Kidney capillary endothelial cell (primary cell): Measurements from ENCODE around the gene ITGA1.
"Not testable (repeated sequence)": the region's sequence is repeated elsewhere in the genome, so short reads cannot be mapped to it uniquely, and the experiment has no call there.

Experiments used
- DNase-seq: peaks from one replicate; pipeline ENCODE4 v3.0.0-alpha.2; 2018; ENCODE audit warnings: low spot score

The ITGA1 gene

GRCh38 chr5:52801329-52801728 is 13.6 kb downstream of the ITGA1 start:
- peak; percentile 39 for DNase-seq

- no peak for DNase-seq
These were observed 14.7 kb downstream of the ITGA1 start for GRCh38 chr5:52802272-52802973.

GRCh38 chr5:52802974-52803336 is 15.2 kb downstream of the ITGA1 start:
- DNase-seq = peak; percentile 35

GRCh38 chr5:52804387-52804791 is 16.7 kb downstream of the ITGA1 start:
- DNase-seq = no peak

- DNase-seq = no peak
These were observed 17.3 kb downstream of the ITGA1 start for GRCh38 chr5:52804981-52805380.

- no peak for DNase-seq
These were observed 17.9 kb downstream of the ITGA1 start for GRCh38 chr5:52805615-52806014.

GRCh38 chr5:52807037-52807436 is 19.3 kb downstream of the ITGA1 start:
- no peak for DNase-seq

GRCh38 chr5:52807723-52808122 is 20.0 kb downstream of the ITGA1 start:
- no peak for DNase-seq

- no peak for DNase-seq
These were observed 20.7 kb downstream of the ITGA1 start for GRCh38 chr5:52808316-52808901.

GRCh38 chr5:52809884-52810283 is 22.2 kb downstream of the ITGA1 start:
- DNase-seq = peak; percentile 68

GRCh38 chr5:52810426-52810825 is 22.7 kb downstream of the ITGA1 start:
- DNase-seq = no peak

GRCh38 chr5:52811067-52811749 is 23.5 kb downstream of the ITGA1 start:
- peak; percentile 42 for DNase-seq

GRCh38 chr5:52814352-52815148 is 26.8 kb downstream of the ITGA1 start:
- DNase-seq = no peak

- no peak for DNase-seq
These were observed 30.1 kb downstream of the ITGA1 start for GRCh38 chr5:52817818-52818217.

GRCh38 chr5:52818360-52818759 is 30.6 kb downstream of the ITGA1 start:
- DNase-seq = no peak

- not testable (repeated sequence) for DNase-seq
These were observed 31.1 kb downstream of the ITGA1 start for GRCh38 chr5:52818807-52819206.

GRCh38 chr5:52821901-52822300 is 34.2 kb downstream of the ITGA1 start:
- DNase-seq = no peak

- peak; percentile 45 for DNase-seq
These were observed 34.7 kb downstream of the ITGA1 start for GRCh38 chr5:52822437-52822836.

- DNase-seq = no peak
These were observed 37.1 kb downstream of the ITGA1 start for GRCh38 chr5:52824827-52825226.

- no peak for DNase-seq
These were observed 38.1 kb downstream of the ITGA1 start for GRCh38 chr5:52825826-52826225.

- DNase-seq = no peak
These were observed 40.1 kb downstream of the ITGA1 start for GRCh38 chr5:52827815-52828214.

GRCh38 chr5:52829664-52830063 is 41.9 kb downstream of the ITGA1 start:
- DNase-seq = no peak

- DNase-seq = no peak
These were observed 42.9 kb downstream of the ITGA1 start for GRCh38 chr5:52830650-52831049.
